HL-60 (cell line): ENCODE data around the gene EGFR.

Source experiments
- CTCF ChIP-seq: IDR thresholded peaks from one replicate; pipeline ENCODE4 v1.5.1; 2011; ENCODE audit warnings: low read length, control low read depth, inconsistent platforms; ENCODE audit not compliant: insufficient read depth
- SPI1 ChIP-seq: IDR thresholded peaks from 2 replicates; pipeline ENCODE4 v1.6.1; 2012; ENCODE audit warnings: low read depth, mild to moderate bottlenecking, borderline replicate concordance

GRCh38 chr7:55066524-55066923 lies 47.7 kb downstream of the EGFR start:
- no peak for TF ChIP-seq CTCF
- no peak for TF ChIP-seq SPI1
